ENCODE measurements around the gene CCDC15. TPM values are rescaled to one million over a fixed set of nuclear protein-coding genes. Genes with fewer than 3 reads are reported as not detected.
"Not testable (repeated sequence)": the region's sequence is repeated elsewhere in the genome, so short reads cannot be mapped to it uniquely, and the experiment has no call there.

The CCDC15 gene
- total RNA-seq, 2 donors from 2014 or later: 0.91 to 1.3 TPM

GRCh38 chr11:125053167-125053566, 99.2 kb downstream of the CCDC15 start:
- no peaks in the 10 kb centered on the region for H3K27me3 Mint-ChIP-seq
- no peaks in the 10 kb centered on the region for H3K4me1 Mint-ChIP-seq
- H3K36me3 Mint-ChIP-seq (ENCODE audit: low read depth): no peaks in the 10 kb centered on the region
- no peaks in the 10 kb centered on the region for H3K9me3 ChIP-seq (ENCODE audit: control insufficient read depth, low read length, poor library complexity, severe bottlenecking)
- no peak for DNase-seq
- ATAC-seq: no peak
- no peak overlapping the region for H3K4me3 Mint-ChIP-seq
- H3K27ac Mint-ChIP-seq: no peak overlapping the region

- ATAC-seq (no peak), DNase-seq (no peak)
- H3K9me3 ChIP-seq (ENCODE audit: control insufficient read depth, low read length, poor library complexity, severe bottlenecking): no peaks in the 10 kb centered on the region
- Mint-ChIP-seq H3K27ac (no peak overlapping the region), H3K4me3 (no peak overlapping the region), H3K27me3 (no peaks in the 10 kb centered on the region), H3K4me1 (no peaks in the 10 kb centered on the region), H3K36me3 (ENCODE audit: low read depth) (no peaks in the 10 kb centered on the region)
These were observed 101.2 kb downstream of the CCDC15 start for GRCh38 chr11:125055107-125055715.

GRCh38 chr11:125056111-125056510, 102.1 kb downstream of the CCDC15 start:
- not testable (repeated sequence) for H3K27ac Mint-ChIP-seq; DNase-seq; ATAC-seq; H3K9me3 ChIP-seq (ENCODE audit: control insufficient read depth, low read length, poor library complexity, severe bottlenecking); H3K27me3 Mint-ChIP-seq; H3K4me3 Mint-ChIP-seq; H3K4me1 Mint-ChIP-seq; H3K36me3 Mint-ChIP-seq (ENCODE audit: low read depth)

GRCh38 chr11:125056931-125057692, 103.1 kb downstream of the CCDC15 start:
- no peak overlapping the region for H3K4me3 Mint-ChIP-seq
- DNase-seq (no peak), ATAC-seq (no peak)
- H3K27ac Mint-ChIP-seq: no peak overlapping the region
- peaks cover 4% of the 10 kb centered on the region for H3K27me3 Mint-ChIP-seq
- no peaks in the 10 kb centered on the region for H3K36me3 Mint-ChIP-seq (ENCODE audit: low read depth)
- H3K9me3 ChIP-seq (ENCODE audit: control insufficient read depth, low read length, poor library complexity, severe bottlenecking): no peaks in the 10 kb centered on the region
- H3K4me1 Mint-ChIP-seq: peaks cover 1% of the 10 kb centered on the region

GRCh38 chr11:125057693-125058016, 103.7 kb downstream of the CCDC15 start:
- DNase-seq: no peak
- ATAC-seq: no peak

GRCh38 chr11:125061281-125061680, 107.3 kb downstream of the CCDC15 start:
- H3K4me1 Mint-ChIP-seq: peaks cover 10% of the 10 kb centered on the region
- no peaks in the 10 kb centered on the region for H3K9me3 ChIP-seq (ENCODE audit: control insufficient read depth, low read length, poor library complexity, severe bottlenecking)
- H3K36me3 Mint-ChIP-seq (ENCODE audit: low read depth): no peaks in the 10 kb centered on the region
- H3K27me3 Mint-ChIP-seq: peaks cover 27% of the 10 kb centered on the region
- no peak overlapping the region for H3K4me3 Mint-ChIP-seq
- no peak overlapping the region for H3K27ac Mint-ChIP-seq
- no peak for ATAC-seq
- no peak for DNase-seq

More at GRCh38 chr11:125057693-125058016, 103.7 kb downstream of the CCDC15 start:
- Mint-ChIP-seq H3K36me3 (ENCODE audit: low read depth) (no peaks in the 10 kb centered on the region), H3K27me3 (peaks cover 9% of the 10 kb centered on the region), H3K27ac (no peak overlapping the region), H3K4me1 (peaks cover 7% of the 10 kb centered on the region), H3K4me3 (no peak overlapping the region)
- no peaks in the 10 kb centered on the region for H3K9me3 ChIP-seq (ENCODE audit: control insufficient read depth, low read length, poor library complexity, severe bottlenecking)

GRCh38 chr11:125062218-125062930, 108.4 kb downstream of the CCDC15 start:
- DNase-seq: no peak
- H3K27me3 Mint-ChIP-seq: peaks cover 27% of the 10 kb centered on the region
- peaks cover 10% of the 10 kb centered on the region for H3K4me1 Mint-ChIP-seq
- H3K36me3 Mint-ChIP-seq (ENCODE audit: low read depth): no peaks in the 10 kb centered on the region
- peak overlapping the region; percentile 24 for H3K27ac Mint-ChIP-seq
- H3K9me3 ChIP-seq (ENCODE audit: control insufficient read depth, low read length, poor library complexity, severe bottlenecking): no peaks in the 10 kb centered on the region
- ATAC-seq: peak; percentile 11
- peak overlapping the region; percentile 93 for H3K4me3 Mint-ChIP-seq

GRCh38 chr11:125062931-125063428, 109.0 kb downstream of the CCDC15 start, which contains the start of gene SLC37A2:
TSS of gene SLC37A2 (plus strand) at chr11:125063305. CDS start at chr11:125063368, 63 bp downstream.
- Mint-ChIP-seq H3K27ac (peak within 1 kb of the TSS; percentile 24), H3K36me3 (ENCODE audit: low read depth) (no peaks in the 10 kb centered on the region), H3K27me3 (peaks cover 29% of the 10 kb centered on the region), H3K4me1 (peaks cover 10% of the 10 kb centered on the region), H3K4me3 (peak within 1 kb of the TSS; percentile 93)
- DNase-seq (no peak), ATAC-seq (peak; percentile 82)
- no peaks in the 10 kb centered on the region for H3K9me3 ChIP-seq (ENCODE audit: control insufficient read depth, low read length, poor library complexity, severe bottlenecking)

GRCh38 chr11:125063429-125064043, 109.5 kb downstream of the CCDC15 start:
- Mint-ChIP-seq H3K36me3 (ENCODE audit: low read depth) (no peaks in the 10 kb centered on the region), H3K27ac (no peak overlapping the region), H3K4me1 (peaks cover 10% of the 10 kb centered on the region), H3K27me3 (peaks cover 35% of the 10 kb centered on the region), H3K4me3 (peak overlapping the region; percentile 93)
- ATAC-seq (peak; percentile 27), DNase-seq (no peak)
- H3K9me3 ChIP-seq (ENCODE audit: control insufficient read depth, low read length, poor library complexity, severe bottlenecking): no peaks in the 10 kb centered on the region

GRCh38 chr11:125064070-125064469, 110.1 kb downstream of the CCDC15 start:
- Mint-ChIP-seq H3K27ac (no peak overlapping the region), H3K27me3 (peaks cover 37% of the 10 kb centered on the region), H3K4me1 (peaks cover 10% of the 10 kb centered on the region), H3K36me3 (ENCODE audit: low read depth) (no peaks in the 10 kb centered on the region), H3K4me3 (peak overlapping the region; percentile 93)
- H3K9me3 ChIP-seq (ENCODE audit: control insufficient read depth, low read length, poor library complexity, severe bottlenecking): no peaks in the 10 kb centered on the region
- DNase-seq (no peak), ATAC-seq (no peak)

GRCh38 chr11:125068368-125068767, 114.4 kb downstream of the CCDC15 start:
- no peak for ATAC-seq
- no peak for DNase-seq
- Mint-ChIP-seq H3K36me3 (ENCODE audit: low read depth) (peaks cover 2% of the 10 kb centered on the region), H3K4me3 (no peak overlapping the region), H3K27me3 (peaks cover 61% of the 10 kb centered on the region), H3K4me1 (peaks cover 6% of the 10 kb centered on the region), H3K27ac (no peak overlapping the region)
- no peaks in the 10 kb centered on the region for H3K9me3 ChIP-seq (ENCODE audit: control insufficient read depth, low read length, poor library complexity, severe bottlenecking)

GRCh38 chr11:125069008-125069407, 115.0 kb downstream of the CCDC15 start:
- peaks cover 2% of the 10 kb centered on the region for H3K36me3 Mint-ChIP-seq (ENCODE audit: low read depth)
- no peak for ATAC-seq
- H3K27me3 Mint-ChIP-seq: peaks cover 61% of the 10 kb centered on the region
- H3K9me3 ChIP-seq (ENCODE audit: control insufficient read depth, low read length, poor library complexity, severe bottlenecking): no peaks in the 10 kb centered on the region
- DNase-seq: no peak
- peaks cover 8% of the 10 kb centered on the region for H3K4me1 Mint-ChIP-seq
- H3K27ac Mint-ChIP-seq: no peak overlapping the region
- no peak overlapping the region for H3K4me3 Mint-ChIP-seq

GRCh38 chr11:125069796-125070195, 115.8 kb downstream of the CCDC15 start:
- Mint-ChIP-seq H3K27ac (no peak overlapping the region), H3K27me3 (peaks cover 61% of the 10 kb centered on the region)
- no peaks in the 10 kb centered on the region for H3K9me3 ChIP-seq (ENCODE audit: control insufficient read depth, low read length, poor library complexity, severe bottlenecking)

More at GRCh38 chr11:125069796-125070195, 115.8 kb downstream of the CCDC15 start:
- Mint-ChIP-seq H3K4me1 (peaks cover 11% of the 10 kb centered on the region), H3K4me3 (no peak overlapping the region), H3K36me3 (ENCODE audit: low read depth) (peaks cover 2% of the 10 kb centered on the region)
- ATAC-seq: no peak
- no peak for DNase-seq

Data from T-helper 17 cell (primary cell).